Neural cell (in vitro differentiated cells): ENCODE results near the gene ZDHHC9. TPM values are rescaled to one million over a fixed set of nuclear protein-coding genes. Genes with fewer than 3 reads are reported as not detected.

Source experiments
- H2AFZ ChIP-seq: fragments of 200-600, 300-800 bp; sonication (generic), shearing (Covaris generic); 2 replicates; pipeline ENCODE4 v1.6.0; 2014; ENCODE audit warnings: low read depth, mild to moderate bottlenecking, antibody characterized with exemption, low read length, moderate library complexity
- H3F3A ChIP-seq: fragments of 200-600 bp; shearing (Covaris generic); 2 replicates; pipeline ENCODE4 v1.6.1; 2016; ENCODE audit warnings: mild to moderate bottlenecking, moderate library complexity, mixed read lengths, antibody characterized with exemption, low read length; ENCODE audit not compliant: insufficient read depth, poor library complexity, severe bottlenecking
- H3K27ac ChIP-seq: fragments of 200-600, 300-800 bp; sonication (generic), shearing (Covaris generic); 2 replicates; pipeline ENCODE4 v1.5.1; 2014; ENCODE audit warnings: mild to moderate bottlenecking, low read length, moderate library complexity
- H3K27me3 ChIP-seq: fragments of 300-800, 200-600 bp; sonication (generic), shearing (Covaris generic); 2 replicates; pipeline ENCODE4 v1.6.0; 2014; ENCODE audit warnings: mild to moderate bottlenecking, low read depth, low read length, moderate library complexity; ENCODE audit not compliant: insufficient read depth
- H3K36me3 ChIP-seq: fragments of 300-800, 200-600 bp; sonication (generic), shearing (Covaris generic); 2 replicates; pipeline ENCODE4 v1.5.1; 2014; ENCODE audit warnings: mild to moderate bottlenecking, antibody characterized with exemption, low read length, moderate library complexity; ENCODE audit not compliant: insufficient read depth
- H3K4me2 ChIP-seq: fragments of 300-800, 200-600 bp; sonication (generic), shearing (Covaris generic); 2 replicates; pipeline ENCODE4 v1.6.0; 2014; ENCODE audit warnings: mild to moderate bottlenecking, low read length
- H3K4me3 ChIP-seq: fragments of 300-800, 200-600 bp; sonication (generic), shearing (Covaris generic); 2 replicates; pipeline ENCODE4 v1.5.1; 2014; ENCODE audit warnings: mild to moderate bottlenecking, low read length, moderate library complexity
- H3K79me2 ChIP-seq: fragments of 200-600 bp; shearing (Covaris generic); replicated peaks from 2 replicates; pipeline ENCODE4 v1.6.0; 2014; ENCODE audit warnings: mild to moderate bottlenecking, low read length, moderate library complexity; ENCODE audit not compliant: insufficient read depth
- H3K9ac ChIP-seq: fragments of 300-800, 200-600 bp; sonication (generic), shearing (Covaris generic); 2 replicates; pipeline ENCODE4 v1.6.1; 2016; ENCODE audit warnings: mild to moderate bottlenecking, low read length, mixed read lengths
- H3K9me2 ChIP-seq: fragments of 200-600 bp; shearing (Covaris generic); 2 replicates; pipeline ENCODE4 v1.6.1; 2016; ENCODE audit warnings: mild to moderate bottlenecking, low read length, mixed read lengths; ENCODE audit not compliant: insufficient read depth
- H3K9me3 ChIP-seq: fragments of 200-600, 300-800 bp; sonication (generic), shearing (Covaris generic); 2 replicates; pipeline ENCODE4 v1.6.1; 2016; ENCODE audit warnings: mild to moderate bottlenecking, mixed run types, low read length, moderate library complexity, mixed read lengths
- H4K20me1 ChIP-seq: fragments of 200-600 bp; shearing (Covaris generic); 2 replicates; pipeline ENCODE4 v1.6.1; 2016; ENCODE audit warnings: mild to moderate bottlenecking, mixed run types; ENCODE audit not compliant: insufficient read depth
- EP300 ChIP-seq: fragments of 450-650 bp; conservative IDR thresholded peaks from 2 replicates; pipeline ENCODE4 v1.6.1; 2014; ENCODE audit warnings: antibody characterized with exemption, mild to moderate bottlenecking, moderate library complexity; ENCODE audit not compliant: poor library complexity, severe bottlenecking
- EZH2 ChIP-seq: fragments of 200-600, 300-800 bp; shearing (Covaris generic), sonication (generic); IDR thresholded peaks from 2 replicates; pipeline ENCODE4 v1.6.1; 2014; ENCODE audit warnings: antibody characterized with exemption, low read length, borderline replicate concordance, mild to moderate bottlenecking; ENCODE audit not compliant: insufficient read depth, poor library complexity, severe bottlenecking
- MXI1 ChIP-seq: fragments of 450-650 bp; conservative IDR thresholded peaks from 2 replicates; pipeline ENCODE4 v1.6.1; 2014; ENCODE audit warnings: antibody characterized with exemption, mild to moderate bottlenecking; ENCODE audit not compliant: poor library complexity, severe bottlenecking
- POLR2AphosphoS5 ChIP-seq: IDR thresholded peaks from 2 replicates; pipeline ENCODE4 v1.6.1; 2012
- RAD21 ChIP-seq: fragments of 450-650 bp; conservative IDR thresholded peaks from 2 replicates; pipeline ENCODE4 v1.6.1; 2014; ENCODE audit warnings: antibody characterized with exemption, mild to moderate bottlenecking, moderate library complexity
- SMC3 ChIP-seq: fragments of 450-650 bp; conservative IDR thresholded peaks from 2 replicates; pipeline ENCODE4 v1.6.1; 2014; ENCODE audit warnings: antibody characterized with exemption, mild to moderate bottlenecking, moderate library complexity; ENCODE audit not compliant: poor library complexity
- TAF1 ChIP-seq: IDR thresholded peaks from 2 replicates; pipeline ENCODE4 v1.6.1; 2012; ENCODE audit warnings: low read depth
- polyA plus RNA-seq: library from polyadenylated mRNA; depleted of rRNA; stranded (reverse); fragments of >200 nt; gene quantifications from 2 replicates; pipeline ENCODE4 v1.2.3, GENCODE V29; 2014
- TF ChIP-seq, protein P1 (sequence below): IDR thresholded peaks from 2 replicates; pipeline ENCODE4 v1.6.1; 2012; ENCODE audit warnings: borderline replicate concordance
- TF ChIP-seq, protein P2 (sequence below): fragments of 450-650 bp; IDR thresholded peaks from 2 replicates; pipeline ENCODE4 v1.5.1; 2014; ENCODE audit warnings: antibody characterized with exemption, mild to moderate bottlenecking, moderate library complexity; ENCODE audit not compliant: poor library complexity, severe bottlenecking

ZDHHC9 gene
- polyA plus RNA-seq, 1 donor from 2014 or later: 24.9 TPM

DNA sequence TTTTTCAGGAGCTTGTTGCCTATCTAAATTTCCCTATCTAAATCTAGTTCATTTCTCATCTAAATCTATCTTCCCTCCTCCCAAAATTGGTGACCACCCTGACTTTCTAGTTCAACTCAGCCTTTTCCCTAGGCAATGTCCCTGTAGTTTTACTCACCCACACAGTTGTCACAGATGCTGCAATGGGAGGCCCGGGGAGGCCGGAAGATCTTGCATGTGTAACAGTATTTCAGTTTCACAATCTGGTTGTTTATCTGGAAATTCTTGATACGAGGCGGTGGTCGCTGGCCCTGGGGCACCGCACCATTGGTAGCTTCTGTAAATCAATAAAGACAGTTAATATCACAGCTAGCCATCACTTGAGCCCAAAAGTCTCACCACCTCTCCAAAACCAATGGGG, 20.2 kb downstream of the ZDHHC9 start:
- TF ChIP-seq, protein P1, sequence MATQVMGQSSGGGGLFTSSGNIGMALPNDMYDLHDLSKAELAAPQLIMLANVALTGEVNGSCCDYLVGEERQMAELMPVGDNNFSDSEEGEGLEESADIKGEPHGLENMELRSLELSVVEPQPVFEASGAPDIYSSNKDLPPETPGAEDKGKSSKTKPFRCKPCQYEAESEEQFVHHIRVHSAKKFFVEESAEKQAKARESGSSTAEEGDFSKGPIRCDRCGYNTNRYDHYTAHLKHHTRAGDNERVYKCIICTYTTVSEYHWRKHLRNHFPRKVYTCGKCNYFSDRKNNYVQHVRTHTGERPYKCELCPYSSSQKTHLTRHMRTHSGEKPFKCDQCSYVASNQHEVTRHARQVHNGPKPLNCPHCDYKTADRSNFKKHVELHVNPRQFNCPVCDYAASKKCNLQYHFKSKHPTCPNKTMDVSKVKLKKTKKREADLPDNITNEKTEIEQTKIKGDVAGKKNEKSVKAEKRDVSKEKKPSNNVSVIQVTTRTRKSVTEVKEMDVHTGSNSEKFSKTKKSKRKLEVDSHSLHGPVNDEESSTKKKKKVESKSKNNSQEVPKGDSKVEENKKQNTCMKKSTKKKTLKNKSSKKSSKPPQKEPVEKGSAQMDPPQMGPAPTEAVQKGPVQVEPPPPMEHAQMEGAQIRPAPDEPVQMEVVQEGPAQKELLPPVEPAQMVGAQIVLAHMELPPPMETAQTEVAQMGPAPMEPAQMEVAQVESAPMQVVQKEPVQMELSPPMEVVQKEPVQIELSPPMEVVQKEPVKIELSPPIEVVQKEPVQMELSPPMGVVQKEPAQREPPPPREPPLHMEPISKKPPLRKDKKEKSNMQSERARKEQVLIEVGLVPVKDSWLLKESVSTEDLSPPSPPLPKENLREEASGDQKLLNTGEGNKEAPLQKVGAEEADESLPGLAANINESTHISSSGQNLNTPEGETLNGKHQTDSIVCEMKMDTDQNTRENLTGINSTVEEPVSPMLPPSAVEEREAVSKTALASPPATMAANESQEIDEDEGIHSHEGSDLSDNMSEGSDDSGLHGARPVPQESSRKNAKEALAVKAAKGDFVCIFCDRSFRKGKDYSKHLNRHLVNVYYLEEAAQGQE: no peak
- TF ChIP-seq EP300 (no peak), MXI1 (no peak), EZH2 (no peak), POLR2AphosphoS5 (no peak), TAF1 (no peak), SMC3 (no peak), RAD21 (no peak)
- TF ChIP-seq, protein P2, sequence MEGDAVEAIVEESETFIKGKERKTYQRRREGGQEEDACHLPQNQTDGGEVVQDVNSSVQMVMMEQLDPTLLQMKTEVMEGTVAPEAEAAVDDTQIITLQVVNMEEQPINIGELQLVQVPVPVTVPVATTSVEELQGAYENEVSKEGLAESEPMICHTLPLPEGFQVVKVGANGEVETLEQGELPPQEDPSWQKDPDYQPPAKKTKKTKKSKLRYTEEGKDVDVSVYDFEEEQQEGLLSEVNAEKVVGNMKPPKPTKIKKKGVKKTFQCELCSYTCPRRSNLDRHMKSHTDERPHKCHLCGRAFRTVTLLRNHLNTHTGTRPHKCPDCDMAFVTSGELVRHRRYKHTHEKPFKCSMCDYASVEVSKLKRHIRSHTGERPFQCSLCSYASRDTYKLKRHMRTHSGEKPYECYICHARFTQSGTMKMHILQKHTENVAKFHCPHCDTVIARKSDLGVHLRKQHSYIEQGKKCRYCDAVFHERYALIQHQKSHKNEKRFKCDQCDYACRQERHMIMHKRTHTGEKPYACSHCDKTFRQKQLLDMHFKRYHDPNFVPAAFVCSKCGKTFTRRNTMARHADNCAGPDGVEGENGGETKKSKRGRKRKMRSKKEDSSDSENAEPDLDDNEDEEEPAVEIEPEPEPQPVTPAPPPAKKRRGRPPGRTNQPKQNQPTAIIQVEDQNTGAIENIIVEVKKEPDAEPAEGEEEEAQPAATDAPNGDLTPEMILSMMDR: no peak
- Histone ChIP-seq H3K27me3 (no peaks in the 10 kb centered on the region), H3F3A (no peaks in the 10 kb centered on the region), H4K20me1 (no peaks in the 10 kb centered on the region), H3K27ac (no peak overlapping the region), H3K9ac (no peak overlapping the region), H3K9me2 (no peaks in the 10 kb centered on the region), H2AFZ (no peak overlapping the region), H3K36me3 (no peaks in the 10 kb centered on the region), H3K4me2 (no peak overlapping the region), H3K4me3 (no peak overlapping the region), H3K9me3 (no peaks in the 10 kb centered on the region), H3K79me2 (no peaks in the 10 kb centered on the region)

DNA sequence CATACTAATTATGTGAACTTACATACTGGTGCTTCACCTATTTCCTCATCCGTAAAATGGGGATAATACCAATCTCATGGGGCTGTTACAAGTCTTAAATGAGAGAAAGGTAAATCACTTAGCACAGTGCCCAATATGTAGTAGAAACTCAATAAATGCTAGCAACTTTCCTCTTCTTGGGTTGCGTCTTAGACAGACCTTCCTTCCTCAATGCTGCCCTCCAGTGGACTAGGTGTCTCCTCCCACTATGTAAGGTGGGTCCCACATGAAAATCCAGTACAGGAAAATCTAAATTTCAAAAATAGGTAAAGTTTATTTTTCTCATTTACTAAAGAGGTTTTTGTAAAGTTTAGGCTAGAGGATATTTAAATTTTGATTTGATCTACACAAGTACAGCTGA, 20.6 kb downstream of the ZDHHC9 start:
- Histone ChIP-seq H3K36me3 (no peaks in the 10 kb centered on the region), H3K9ac (no peak overlapping the region), H2AFZ (no peak overlapping the region), H3K9me3 (no peaks in the 10 kb centered on the region), H3K27ac (no peak overlapping the region), H3K9me2 (no peaks in the 10 kb centered on the region), H3K4me2 (no peak overlapping the region), H3K79me2 (no peaks in the 10 kb centered on the region), H4K20me1 (no peaks in the 10 kb centered on the region), H3F3A (no peaks in the 10 kb centered on the region), H3K4me3 (no peak overlapping the region), H3K27me3 (no peaks in the 10 kb centered on the region)
- TF ChIP-seq, protein P2: peak; percentile 15
- TF ChIP-seq, protein P1: no peak
